Measurements from ENCODE around the gene SPACA7. TPM values are rescaled to one million over a fixed set of nuclear protein-coding genes. Genes with fewer than 3 reads are reported as not detected.

The SPACA7 gene
- total RNA-seq, 1 experiment from 2014 or later, result not detected

DNA sequence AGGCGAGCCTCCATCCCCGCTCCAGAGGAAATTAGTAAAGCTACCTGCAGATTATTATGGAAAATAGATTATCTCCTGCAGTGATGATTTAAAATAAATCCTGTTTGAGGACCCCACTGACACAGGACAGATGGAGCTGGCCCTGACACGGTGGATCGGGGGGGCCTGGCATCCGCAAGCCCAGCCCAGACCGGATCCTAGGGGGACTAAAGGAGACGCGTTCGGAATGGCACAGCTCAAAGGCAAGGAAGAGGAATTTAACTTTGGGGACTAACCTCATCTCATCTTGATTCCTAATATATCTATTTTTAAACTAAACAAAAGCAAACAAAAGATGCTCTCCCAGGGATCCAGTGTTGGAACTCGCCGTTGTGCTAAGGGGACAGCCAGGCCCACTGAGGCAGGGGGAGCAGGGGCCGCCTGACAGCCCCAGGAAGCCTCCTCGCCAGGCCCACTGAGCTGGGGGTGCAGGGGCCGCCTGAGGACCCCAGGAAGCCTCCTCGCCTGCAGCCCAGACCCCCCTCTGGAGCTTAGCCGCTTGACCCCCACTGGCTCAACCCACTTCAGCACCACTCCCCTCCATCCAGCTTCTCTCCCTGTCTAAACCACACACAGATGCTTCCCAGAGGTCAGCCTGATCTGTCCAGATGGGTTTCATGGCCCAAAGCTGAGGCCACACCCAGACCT is 78.6 kb downstream of the SPACA7 start:
- H3K27me3 ChIP-seq (ENCODE audit: insufficient read depth, low read length), result no peaks in the 10 kb centered on the region
- CTCF ChIA-PET, result no interaction called here
- no peak overlapping the region for H3K27ac ChIP-seq (ENCODE audit: low read depth, low read length)
- H2AFZ ChIP-seq (ENCODE audit: low read depth, low read length, poor library complexity, severe bottlenecking), result no peak overlapping the region
- no peaks in the 10 kb centered on the region for H3K4me1 ChIP-seq (ENCODE audit: control insufficient read depth in 1 of 2, insufficient read depth in 2 of 2, low read length in 2 of 2)
- no peak overlapping the region for H3K9ac ChIP-seq (ENCODE audit: low read length)
- intact Hi-C loops (cut with micrococcal nuclease), result no loop called here
- no peak overlapping the region for H3K4me2 ChIP-seq (ENCODE audit: low read length)
- no peaks in the 10 kb centered on the region for H4K20me1 ChIP-seq (ENCODE audit: insufficient read depth)
- DNase-seq (ENCODE audit: low read depth, low spot score), result no peak
- POLR2A ChIA-PET, result no interaction called here
- no peaks in the 10 kb centered on the region for H3K9me2 ChIP-seq (ENCODE audit: insufficient read depth)
- H3K79me2 ChIP-seq (ENCODE audit: insufficient read depth, low read length), result no peaks in the 10 kb centered on the region
- TF ChIP-seq SIN3A (IDR thresholded peaks at IDR 0.05; ENCODE audit: low read depth), result no peak
- TF ChIP-seq SP1 (IDR thresholded peaks at IDR 0.05; ENCODE audit: low read depth), result no peak
- TF ChIP-seq POLR2A (IDR thresholded peaks at IDR 0.05; ENCODE audit: borderline replicate concordance, extremely low read depth, insufficient read depth, insufficient read length), result no peak
- TF ChIP-seq, protein P1, sequence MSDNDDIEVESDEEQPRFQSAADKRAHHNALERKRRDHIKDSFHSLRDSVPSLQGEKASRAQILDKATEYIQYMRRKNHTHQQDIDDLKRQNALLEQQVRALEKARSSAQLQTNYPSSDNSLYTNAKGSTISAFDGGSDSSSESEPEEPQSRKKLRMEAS (IDR thresholded peaks at IDR 0.05), result no peak
- TF ChIP-seq, protein P2, sequence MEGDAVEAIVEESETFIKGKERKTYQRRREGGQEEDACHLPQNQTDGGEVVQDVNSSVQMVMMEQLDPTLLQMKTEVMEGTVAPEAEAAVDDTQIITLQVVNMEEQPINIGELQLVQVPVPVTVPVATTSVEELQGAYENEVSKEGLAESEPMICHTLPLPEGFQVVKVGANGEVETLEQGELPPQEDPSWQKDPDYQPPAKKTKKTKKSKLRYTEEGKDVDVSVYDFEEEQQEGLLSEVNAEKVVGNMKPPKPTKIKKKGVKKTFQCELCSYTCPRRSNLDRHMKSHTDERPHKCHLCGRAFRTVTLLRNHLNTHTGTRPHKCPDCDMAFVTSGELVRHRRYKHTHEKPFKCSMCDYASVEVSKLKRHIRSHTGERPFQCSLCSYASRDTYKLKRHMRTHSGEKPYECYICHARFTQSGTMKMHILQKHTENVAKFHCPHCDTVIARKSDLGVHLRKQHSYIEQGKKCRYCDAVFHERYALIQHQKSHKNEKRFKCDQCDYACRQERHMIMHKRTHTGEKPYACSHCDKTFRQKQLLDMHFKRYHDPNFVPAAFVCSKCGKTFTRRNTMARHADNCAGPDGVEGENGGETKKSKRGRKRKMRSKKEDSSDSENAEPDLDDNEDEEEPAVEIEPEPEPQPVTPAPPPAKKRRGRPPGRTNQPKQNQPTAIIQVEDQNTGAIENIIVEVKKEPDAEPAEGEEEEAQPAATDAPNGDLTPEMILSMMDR (IDR thresholded peaks at IDR 0.05 in 2 of 3, conservative IDR thresholded peaks at IDR 0.05 in 1 of 3; ENCODE audit: borderline replicate concordance in 1 of 3, insufficient read depth in 1 of 3, low read depth in 2 of 3, low read length in 2 of 3), result no peak
- TF ChIP-seq POLR2AphosphoS5 (IDR thresholded peaks at IDR 0.05; ENCODE audit: low read depth, low read length), result no peak
- TF ChIP-seq ELF1 (IDR thresholded peaks at IDR 0.05; ENCODE audit: borderline replicate concordance, low read depth), result no peak
- no peak for TF ChIP-seq ZNF274 (IDR thresholded peaks at IDR 0.05; ENCODE audit: low read depth, low read length)
- TF ChIP-seq FOSL1 (IDR thresholded peaks at IDR 0.05; ENCODE audit: low read depth), result no peak
- no peak for TF ChIP-seq SRF (IDR thresholded peaks at IDR 0.05; ENCODE audit: low read depth)
- no peak for TF ChIP-seq CBX3 (IDR thresholded peaks at IDR 0.05; ENCODE audit: low read depth)
- TF ChIP-seq EGR1 (IDR thresholded peaks at IDR 0.05; ENCODE audit: low read depth), result no peak
- TF ChIP-seq EZH2 (IDR thresholded peaks at IDR 0.05), result no peak
- TF ChIP-seq, protein P3, sequence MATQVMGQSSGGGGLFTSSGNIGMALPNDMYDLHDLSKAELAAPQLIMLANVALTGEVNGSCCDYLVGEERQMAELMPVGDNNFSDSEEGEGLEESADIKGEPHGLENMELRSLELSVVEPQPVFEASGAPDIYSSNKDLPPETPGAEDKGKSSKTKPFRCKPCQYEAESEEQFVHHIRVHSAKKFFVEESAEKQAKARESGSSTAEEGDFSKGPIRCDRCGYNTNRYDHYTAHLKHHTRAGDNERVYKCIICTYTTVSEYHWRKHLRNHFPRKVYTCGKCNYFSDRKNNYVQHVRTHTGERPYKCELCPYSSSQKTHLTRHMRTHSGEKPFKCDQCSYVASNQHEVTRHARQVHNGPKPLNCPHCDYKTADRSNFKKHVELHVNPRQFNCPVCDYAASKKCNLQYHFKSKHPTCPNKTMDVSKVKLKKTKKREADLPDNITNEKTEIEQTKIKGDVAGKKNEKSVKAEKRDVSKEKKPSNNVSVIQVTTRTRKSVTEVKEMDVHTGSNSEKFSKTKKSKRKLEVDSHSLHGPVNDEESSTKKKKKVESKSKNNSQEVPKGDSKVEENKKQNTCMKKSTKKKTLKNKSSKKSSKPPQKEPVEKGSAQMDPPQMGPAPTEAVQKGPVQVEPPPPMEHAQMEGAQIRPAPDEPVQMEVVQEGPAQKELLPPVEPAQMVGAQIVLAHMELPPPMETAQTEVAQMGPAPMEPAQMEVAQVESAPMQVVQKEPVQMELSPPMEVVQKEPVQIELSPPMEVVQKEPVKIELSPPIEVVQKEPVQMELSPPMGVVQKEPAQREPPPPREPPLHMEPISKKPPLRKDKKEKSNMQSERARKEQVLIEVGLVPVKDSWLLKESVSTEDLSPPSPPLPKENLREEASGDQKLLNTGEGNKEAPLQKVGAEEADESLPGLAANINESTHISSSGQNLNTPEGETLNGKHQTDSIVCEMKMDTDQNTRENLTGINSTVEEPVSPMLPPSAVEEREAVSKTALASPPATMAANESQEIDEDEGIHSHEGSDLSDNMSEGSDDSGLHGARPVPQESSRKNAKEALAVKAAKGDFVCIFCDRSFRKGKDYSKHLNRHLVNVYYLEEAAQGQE (IDR thresholded peaks at IDR 0.05; ENCODE audit: low read depth), result no peak
- no peak for TF ChIP-seq EZH2phosphoT487 (IDR thresholded peaks at IDR 0.05; ENCODE audit: borderline replicate concordance)
- BruUV-seq (replicated peaks), result no TSS peak
- no peak for ATAC-seq
- RAD21 ChIA-PET (ENCODE audit: low non-redundant PET in 1 of 2, low total read pairs in 2 of 2, uncharacterized antibody in 2 of 2, unreplicated experiment in 2 of 2), result no interaction called here
- H3K4me3 ChIP-seq (replicated peaks in 1 of 2; ENCODE audit: low read depth in 1 of 2, low read length in 2 of 2), result no peak overlapping the region
- H3K9me3 ChIP-seq (ENCODE audit: control insufficient read depth in 1 of 2, insufficient read depth in 1 of 2, low read depth in 1 of 2, low read length in 2 of 2), result no peaks in the 10 kb centered on the region
- no peaks in the 10 kb centered on the region for H3K36me3 ChIP-seq (ENCODE audit: control insufficient read depth in 1 of 2, insufficient read depth in 2 of 2, low read length in 2 of 2)

Measured in HCT116 (cell line).